MV-4-11 (cell line): ENCODE data around the gene SSH2.
"Not testable (repeated sequence)": the region's sequence is repeated elsewhere in the genome, so short reads cannot be mapped to it uniquely, and the experiment has no call there.

Experiments
- DNase-seq: peaks from one replicate; lab custom pipeline; 2025; lab: John Stamatoyannopoulos, UW

The SSH2 gene

GRCh38 chr17:29659155-29659554 is 270.9 kb downstream of the SSH2 start:
- no peak for DNase-seq

DNA sequence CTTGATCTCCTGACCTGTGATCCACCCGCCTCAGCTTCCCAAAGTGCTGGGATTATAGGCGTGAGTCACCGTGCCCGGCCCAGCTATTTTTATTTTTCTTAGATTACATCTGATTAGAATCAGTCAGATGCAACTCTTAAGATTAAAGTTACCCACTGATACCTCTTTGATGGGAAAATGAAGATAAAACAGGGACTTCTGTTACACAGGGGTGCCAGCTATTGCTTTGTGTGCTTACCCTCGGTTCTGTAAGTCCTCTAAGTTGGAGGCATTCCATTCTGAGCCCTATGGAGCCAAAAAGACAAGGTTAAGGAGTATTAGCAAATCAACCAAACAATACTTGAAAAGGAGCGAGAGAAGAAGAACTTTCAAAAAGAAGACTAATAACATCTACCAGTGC is 274.7 kb downstream of the SSH2 start:
- no peak for DNase-seq

GRCh38 chr17:29653995-29654714 is 275.9 kb downstream of the SSH2 start:
- DNase-seq: no peak

- no peak for DNase-seq
These were observed 277.1 kb downstream of the SSH2 start for GRCh38 chr17:29652976-29653375.

GRCh38 chr17:29651913-29652312 is 278.1 kb downstream of the SSH2 start:
- not testable (repeated sequence) for DNase-seq

DNA sequence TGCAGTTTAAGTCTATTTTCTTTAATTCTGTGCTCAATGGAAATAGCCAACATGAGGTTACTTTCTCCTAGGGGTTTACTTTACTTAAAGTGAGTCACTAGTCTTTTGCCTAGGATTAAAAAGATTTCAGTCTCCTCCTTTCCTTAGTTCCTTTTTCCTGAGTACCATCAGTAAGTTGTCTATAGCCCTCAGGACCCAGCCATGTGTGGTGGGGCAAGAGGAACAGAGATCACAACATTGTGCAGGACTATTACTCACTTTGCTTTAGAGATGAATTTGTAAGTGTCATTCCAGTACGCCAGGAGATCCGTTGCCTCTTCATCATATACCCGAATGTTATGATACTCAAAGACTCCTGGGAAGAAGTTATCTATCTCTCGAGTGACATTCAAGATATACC is 279.6 kb downstream of the SSH2 start:
- peak; percentile 91 for DNase-seq

DNA sequence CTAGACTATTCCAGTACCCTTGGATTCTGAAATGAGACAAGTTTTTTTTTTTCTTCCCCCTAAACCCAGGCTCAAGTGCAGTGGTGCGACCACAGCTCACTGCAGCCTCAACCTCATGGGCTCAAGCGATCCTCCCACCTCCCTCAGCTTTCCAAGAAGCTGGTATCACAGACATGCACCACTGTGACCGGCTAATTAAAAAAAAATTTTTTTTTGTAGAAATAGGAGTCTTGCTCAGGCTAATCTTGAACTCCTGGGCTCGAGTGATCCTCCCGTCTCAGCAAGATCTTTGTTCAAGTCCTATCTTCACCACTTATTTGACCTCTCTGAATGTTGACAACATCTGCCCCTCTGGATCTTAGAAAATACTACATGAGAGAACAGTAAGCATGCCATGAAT is 280.7 kb downstream of the SSH2 start:
- no peak for DNase-seq

DNA sequence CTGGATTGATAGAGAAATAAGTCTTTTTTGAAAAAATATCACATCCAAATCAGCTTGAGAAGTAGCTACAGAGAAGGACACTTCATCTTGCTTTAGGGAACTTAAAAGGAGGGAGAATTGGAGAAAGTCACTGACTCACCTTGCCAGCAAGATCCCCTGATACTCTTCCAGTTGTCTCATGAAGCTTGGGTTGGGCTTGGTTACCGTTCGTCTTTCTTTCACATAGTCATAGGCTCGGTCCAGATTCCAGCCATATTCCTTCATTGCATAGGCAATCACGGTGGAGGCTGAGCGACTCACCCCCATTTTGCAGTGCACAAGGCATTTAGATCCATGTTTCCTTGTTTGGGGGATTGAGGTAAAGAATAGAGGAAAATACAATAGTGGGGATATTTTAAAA is 282.0 kb downstream of the SSH2 start:
- DNase-seq: no peak

- DNase-seq: peak; percentile 39
These were observed 284.4 kb downstream of the SSH2 start for GRCh38 chr17:29645515-29646051.

DNA sequence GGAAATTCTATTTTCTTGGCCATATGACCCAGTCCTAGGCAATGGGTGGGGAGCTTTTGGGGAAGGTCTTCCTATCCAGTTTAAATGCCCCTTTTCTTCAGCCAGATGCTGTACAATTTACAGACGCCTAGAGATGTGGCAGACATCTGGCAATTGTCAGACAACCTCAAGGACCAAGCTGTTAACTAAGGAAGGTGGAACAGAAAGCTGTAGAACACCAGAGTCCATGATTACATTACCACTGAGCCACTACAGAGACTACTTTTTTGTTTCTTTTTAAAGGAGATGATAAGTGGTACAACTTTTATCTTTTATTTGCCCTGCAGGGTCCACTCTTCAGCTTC is 286.2 kb downstream of the SSH2 start:
- no peak for DNase-seq

DNA sequence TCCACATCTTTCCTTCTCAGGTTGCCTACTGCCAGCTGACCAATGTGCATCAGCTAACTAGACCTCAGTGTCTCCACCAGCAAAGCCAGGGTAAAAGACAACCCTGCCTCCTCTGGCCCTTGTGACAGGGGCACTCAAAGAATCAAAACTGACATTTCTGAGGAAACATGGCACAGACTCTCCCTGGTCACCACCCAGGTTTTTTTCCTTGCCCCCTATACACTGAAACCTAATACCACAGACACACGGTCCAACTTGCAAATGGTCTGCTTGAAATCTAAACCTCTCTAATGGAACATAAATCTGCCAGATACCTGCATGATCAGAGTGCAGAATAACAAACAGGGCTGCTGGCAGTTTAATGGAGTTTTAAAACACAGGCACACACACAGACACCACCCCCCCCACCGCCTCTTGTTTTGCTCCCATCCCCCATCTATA is 287.8 kb downstream of the SSH2 start:
- no peak for DNase-seq

DNA sequence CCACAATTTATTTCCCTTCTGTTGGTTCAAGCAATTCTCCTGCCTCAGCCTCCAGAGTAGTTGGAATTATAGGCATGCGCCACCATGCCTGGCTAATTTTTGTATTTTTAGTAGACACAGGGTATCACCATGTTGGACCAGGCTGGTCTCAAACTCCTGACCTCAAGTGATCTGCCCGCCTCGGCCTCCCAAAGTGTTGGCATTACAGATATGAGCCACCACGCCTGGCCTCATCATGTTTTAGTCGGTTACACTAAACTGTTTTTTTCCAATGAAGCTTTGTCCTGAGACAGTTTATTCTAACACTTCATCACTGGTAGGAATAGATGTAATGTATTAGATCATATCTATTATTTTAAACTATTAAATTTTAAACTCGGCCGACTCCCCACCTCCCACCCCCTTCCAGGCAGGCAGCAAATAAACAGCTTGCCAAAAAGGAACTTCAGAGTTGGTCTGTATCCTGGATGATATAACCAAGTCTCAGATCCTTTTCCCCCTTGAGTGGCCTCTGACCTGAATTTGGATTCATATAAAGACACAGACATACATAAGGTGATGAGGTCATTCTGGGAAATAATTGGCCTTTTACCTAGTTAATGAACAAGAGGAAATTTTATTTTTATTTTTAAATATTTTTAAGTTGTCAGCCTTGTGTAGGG is 288.9 kb downstream of the SSH2 start:
- DNase-seq: no peak

GRCh38 chr17:29640413-29640812 is 289.6 kb downstream of the SSH2 start:
- DNase-seq: no peak

DNA sequence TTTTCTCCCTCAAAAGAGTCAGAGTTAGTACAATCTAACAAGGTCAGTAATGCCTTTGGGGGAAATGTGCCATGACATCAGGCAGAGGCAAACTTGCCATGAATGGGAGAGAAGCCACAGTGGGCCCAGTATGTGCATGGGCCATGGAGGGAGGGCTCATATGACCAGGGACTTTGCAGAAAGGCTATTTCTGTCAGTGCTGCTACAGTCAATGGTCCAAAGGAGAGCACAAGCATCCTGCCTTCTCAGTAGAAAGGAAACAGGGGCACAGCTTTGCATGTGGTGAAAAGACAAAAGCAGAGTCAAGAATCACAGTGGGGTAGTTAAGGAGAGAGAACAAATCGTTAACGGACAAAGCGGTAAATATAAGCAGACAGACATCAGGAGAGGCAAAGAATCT is 296.1 kb downstream of the SSH2 start:
- DNase-seq: no peak

DNA sequence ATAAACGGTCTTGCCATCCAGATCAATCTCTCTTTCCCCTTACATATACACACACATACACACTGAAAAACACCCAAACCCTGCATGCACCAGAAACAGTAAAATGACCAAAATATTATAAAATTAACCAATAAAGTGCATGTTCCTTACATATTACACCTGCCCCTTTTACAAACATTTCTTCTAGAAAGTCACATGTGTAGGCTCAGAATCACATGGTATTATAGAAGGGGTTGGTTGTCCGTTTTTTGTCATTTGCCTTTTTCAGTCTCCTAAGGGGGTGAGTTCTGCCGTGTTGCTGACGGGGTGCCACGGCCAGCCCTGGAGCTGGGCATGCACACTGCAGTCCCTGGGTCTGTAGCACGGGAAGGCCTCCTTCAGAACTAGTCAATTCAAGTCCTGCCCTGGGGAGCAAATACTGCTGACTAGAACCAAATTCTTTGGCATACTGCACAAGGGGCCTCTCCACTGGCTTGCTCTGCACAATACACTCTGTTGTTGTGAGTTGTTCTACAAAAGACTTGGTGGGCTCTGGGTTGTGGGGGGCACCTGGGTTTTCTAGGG is 299.3 kb downstream of the SSH2 start:
- no peak for DNase-seq

GRCh38 chr17:29629839-29630238 is 300.2 kb downstream of the SSH2 start:
- DNase-seq: no peak

DNA sequence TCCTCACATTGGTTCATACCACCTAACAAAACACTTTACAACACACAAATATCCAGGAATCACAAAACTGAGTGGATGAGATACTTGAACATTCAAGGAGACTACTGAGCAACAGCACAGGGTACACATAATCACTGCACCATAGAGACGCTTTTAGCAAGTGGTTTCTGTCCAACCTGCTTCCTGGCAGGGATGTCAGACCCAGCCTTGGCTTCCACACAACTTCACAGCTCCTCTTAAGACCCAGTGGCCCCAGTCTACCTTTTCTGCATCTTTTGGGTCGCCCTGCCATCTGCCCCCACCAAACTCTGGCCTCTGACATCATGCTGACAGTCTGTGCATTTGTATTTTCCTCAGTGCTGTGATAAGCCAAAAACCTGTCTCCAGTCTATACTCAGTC is 301.4 kb downstream of the SSH2 start:
- no peak for DNase-seq

DNA sequence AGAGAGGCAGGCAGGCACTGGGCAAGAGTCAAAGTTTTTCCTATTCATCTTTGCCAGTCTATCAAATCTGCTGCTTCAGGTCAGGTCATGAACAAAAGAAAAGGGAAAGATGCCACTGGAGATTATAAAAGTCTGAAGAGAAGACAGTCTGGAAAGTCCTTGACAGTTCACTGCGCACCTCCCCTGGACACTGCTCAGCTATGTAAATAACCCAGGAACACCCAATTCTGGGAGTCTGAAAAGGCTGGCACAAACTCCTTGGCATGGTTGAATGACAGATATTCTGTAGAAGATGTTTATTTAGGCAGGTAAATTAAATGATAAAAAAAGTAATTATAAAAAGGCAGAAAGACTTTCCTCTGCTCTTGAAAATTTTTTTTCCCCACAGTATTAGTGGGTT is 302.1 kb downstream of the SSH2 start:
- no peak for DNase-seq

GRCh38 chr17:29625037-29625750 is 304.8 kb downstream of the SSH2 start:
- DNase-seq: peak; percentile 3

- DNase-seq: no peak
These were observed 305.4 kb downstream of the SSH2 start for GRCh38 chr17:29624586-29624985.

GRCh38 chr17:29623283-29623647 is 306.8 kb downstream of the SSH2 start:
- no peak for DNase-seq
